Activated T-helper 9 cell treated with anti-CD3 and anti-CD28 coated beads, Interleukin-2, amount 50 U/mL, for 16 hours (primary cell): Measurements from ENCODE around the gene CRCP.
"Not testable (repeated sequence)": the region's sequence is repeated elsewhere in the genome, so short reads cannot be mapped to it uniquely, and the experiment has no call there.

ENCODE experiments used
- DNase-seq: peaks from one replicate; pipeline ENCODE4 v3.0.0-alpha.2; 2020; ENCODE audit warnings: low read depth

CRCP gene

GRCh38 chr7:66114743-66115649, at the start of gene CRCP:
Gene CRCP (plus strand): TSS chr7:66114847. CDS start chr7:66114963, 116 bp downstream.
- DNase-seq, result peak; percentile 77

GRCh38 chr7:66069732-66070131, 44.9 kb upstream of the CRCP start:
- DNase-seq, result no peak

DNA sequence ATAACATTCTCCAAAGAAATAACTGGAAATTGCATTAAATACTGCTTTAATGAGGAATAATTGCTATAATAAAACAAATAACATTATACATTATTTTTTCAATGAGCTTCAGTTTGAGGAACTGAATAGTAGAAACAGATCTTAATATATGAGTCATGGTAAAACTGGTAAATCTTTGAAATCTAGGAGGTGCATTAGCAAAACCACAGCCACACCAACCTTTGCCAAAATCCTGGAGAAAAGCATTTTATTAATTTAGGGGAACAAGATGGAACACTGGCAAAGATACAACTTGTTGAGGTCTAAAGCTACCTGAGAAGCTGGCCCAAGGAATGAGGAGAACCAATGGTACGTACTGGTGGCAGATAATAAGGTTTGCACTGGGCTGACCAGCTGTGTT, 44.4 kb upstream of the CRCP start:
- no peak for DNase-seq

GRCh38 chr7:66072208-66072607, 42.4 kb upstream of the CRCP start:
- not testable (repeated sequence) for DNase-seq

- peak; percentile 83 for DNase-seq
Measured at GRCh38 chr7:66075590-66076461, 38.8 kb upstream of the CRCP start, which contains the start of gene ASL. Gene ASL (plus strand): TSS chr7:66075819. CDS start chr7:66076082, 263 bp downstream.

DNA sequence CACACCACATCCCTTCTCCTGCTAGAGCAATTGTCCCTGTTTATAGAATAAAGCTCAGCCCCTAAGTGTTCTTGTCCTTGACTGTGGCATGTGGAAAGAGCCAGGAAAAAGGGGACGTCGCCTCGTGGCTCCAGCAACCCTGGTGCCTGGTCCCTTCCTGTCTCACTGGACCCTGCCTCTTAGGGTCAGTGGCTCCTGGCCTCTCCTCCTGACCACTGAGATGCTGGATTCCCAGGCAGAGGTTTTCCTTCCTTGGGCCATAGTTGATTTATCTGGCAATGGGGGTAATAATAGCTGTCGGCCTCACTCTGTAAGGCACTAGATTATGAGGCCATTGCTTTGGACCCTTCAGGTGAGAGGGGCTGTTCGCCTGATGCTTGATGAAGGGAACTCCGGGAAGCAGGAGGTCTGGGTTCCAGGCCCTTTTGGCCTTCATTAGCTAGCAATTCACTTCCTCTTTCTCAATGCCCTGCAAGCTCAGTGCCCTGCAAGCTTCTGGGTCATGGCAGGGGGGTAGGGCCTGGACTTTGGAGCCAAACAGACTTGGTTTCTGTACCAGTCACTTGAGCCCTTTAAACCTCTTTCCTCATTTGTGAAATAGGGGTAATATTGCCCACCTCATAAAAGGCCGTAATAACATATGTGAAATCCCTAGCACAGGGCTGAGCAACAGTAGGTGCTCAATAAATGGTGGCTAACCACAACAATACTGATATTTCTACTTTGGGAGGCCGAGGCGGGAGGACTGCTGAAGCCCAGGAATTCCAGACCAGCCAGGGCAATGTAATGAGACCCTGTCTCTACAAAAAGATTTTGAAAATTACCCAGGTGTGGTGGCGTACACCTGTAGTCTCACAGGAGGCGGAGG, 38.0 kb upstream of the CRCP start:
- no peak for DNase-seq

DNA sequence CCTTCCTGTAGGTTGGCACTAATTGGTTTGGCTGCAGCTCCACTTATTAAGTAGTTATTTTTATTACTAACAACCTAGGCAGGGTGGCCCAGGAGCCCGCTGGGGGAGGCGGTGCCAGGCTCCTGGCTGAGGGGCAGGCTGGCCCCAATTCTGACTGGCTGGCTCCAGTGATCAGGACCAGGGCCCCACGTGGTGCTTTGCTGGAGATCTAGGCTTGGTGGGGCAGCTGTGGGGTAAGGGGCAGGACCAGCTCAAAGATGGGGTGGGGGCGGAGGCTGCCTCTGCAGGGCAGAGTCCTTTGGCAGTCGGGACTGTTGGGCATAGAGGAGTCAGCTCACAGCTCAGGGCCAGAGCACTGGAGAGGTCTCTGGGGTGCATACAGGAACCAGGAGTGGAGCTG, 36.6 kb upstream of the CRCP start:
- DNase-seq, result no peak

DNA sequence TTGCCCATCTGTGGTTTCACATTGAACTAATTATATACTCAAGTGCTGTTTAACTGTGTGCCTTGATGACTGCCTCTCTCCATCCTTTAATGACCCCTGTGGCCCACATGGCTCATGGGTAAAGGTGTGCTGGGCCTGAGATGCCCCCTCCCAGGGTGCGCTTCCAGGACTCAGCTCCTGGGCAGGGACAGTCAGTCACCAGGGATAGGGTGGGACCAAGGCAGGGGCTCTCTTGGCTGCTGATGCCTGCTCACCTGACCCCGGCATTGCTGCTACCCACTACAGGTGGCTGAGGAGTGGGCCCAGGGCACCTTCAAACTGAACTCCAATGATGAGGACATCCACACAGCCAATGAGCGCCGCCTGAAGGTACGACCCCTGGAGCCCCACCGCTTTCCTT, 32.6 kb upstream of the CRCP start:
- no peak for DNase-seq

DNA sequence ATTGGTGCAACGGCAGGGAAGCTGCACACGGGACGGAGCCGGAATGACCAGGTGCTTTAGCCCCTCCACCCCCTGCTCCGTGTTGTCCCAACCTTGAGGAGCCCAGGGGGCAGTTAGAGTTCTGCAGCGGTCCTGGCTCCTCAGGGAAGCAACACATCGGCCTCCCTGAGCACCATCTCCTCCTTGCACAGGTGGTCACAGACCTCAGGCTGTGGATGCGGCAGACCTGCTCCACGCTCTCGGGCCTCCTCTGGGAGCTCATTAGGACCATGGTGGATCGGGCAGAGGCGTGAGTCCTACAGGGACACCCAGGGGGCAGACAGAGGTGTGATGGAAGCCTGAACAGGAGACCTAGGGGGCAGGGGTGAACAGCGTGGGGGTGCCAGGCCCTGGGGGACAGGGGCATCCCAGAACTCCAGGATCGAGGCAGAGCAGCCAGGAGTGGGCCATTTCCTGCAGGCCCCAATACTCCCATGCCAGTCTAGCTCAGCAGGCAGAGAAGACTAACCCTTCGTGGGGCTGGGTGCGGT, 31.7 kb upstream of the CRCP start:
- no peak for DNase-seq

DNA sequence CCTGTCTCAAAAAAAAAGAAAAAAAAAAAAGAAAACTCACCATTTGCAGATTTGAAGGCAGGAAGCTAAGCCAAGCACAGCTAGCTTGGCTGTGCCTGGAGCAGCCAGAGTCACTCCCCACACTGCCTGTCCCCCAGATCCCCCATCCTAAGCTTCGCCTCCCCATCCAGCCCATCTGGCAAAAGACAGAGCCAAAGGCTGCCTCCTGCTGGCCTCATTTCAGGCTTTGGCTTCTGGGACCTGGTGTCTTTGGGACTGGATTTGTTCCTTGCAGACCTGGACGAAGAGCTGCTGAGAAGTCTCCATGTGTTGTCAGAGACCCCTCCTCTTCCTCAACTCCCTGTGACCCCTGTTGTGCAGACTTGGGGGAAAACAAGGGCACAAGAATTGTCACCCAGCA, 31.0 kb upstream of the CRCP start:
- no peak for DNase-seq

DNA sequence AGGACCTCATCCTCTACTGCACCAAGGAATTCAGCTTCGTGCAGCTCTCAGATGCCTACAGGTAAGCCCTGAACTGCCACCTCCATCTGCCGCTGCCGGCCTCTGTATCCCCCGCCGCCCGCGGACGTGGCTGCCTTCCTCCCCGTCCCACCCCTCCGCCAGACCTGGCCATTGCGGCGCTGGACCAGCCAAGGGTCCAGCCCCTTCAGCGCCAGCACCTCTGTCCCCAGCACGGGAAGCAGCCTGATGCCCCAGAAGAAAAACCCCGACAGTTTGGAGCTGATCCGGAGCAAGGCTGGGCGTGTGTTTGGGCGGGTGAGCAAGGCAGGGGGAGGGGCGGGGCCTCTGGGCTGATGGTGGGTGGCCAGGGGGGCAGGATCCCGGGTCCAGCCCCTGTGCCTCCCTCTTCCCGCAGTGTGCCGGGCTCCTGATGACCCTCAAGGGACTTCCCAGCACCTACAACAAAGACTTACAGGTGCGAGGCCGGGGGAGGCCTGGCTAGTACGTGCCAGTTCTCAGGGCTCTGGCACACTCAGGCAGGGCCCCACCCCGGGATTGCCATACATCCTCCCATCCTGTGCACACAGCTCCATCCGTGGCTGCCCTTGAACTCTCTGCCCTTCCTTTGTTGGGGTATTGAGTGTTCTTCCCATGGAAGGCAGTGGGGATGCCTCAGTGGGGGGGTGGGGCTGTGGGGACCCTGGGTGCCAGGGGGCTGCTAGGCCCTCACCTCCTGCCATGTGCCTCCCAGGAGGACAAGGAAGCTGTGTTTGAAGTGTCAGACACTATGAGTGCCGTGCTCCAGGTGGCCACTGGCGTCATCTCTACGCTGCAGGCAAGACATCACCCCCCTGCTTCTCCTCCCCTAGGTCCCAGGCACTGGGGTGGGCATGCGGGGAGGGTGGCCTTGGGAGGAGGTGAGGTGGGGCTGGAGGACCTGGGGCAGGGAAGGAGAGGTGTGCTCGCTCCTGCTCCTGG, 25.5 kb upstream of the CRCP start:
- no peak for DNase-seq

DNA sequence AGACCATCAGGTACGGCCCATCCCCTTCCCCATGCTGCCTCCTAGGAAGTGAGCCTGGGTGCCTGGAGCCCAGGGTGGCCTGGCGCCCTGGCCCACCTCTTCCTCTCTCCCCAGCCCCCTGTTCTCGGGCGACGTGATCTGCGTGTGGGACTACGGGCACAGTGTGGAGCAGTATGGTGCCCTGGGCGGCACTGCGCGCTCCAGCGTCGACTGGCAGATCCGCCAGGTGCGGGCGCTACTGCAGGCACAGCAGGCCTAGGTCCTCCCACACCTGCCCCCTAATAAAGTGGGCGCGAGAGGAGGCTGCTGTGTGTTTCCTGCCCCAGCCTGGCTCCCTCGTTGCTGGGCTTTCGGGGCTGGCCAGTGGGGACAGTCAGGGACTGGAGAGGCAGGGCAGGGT, 22.0 kb upstream of the CRCP start:
- no peak for DNase-seq

- DNase-seq, result no peak
Measured at GRCh38 chr7:66095010-66095409, 19.6 kb upstream of the CRCP start.

DNA sequence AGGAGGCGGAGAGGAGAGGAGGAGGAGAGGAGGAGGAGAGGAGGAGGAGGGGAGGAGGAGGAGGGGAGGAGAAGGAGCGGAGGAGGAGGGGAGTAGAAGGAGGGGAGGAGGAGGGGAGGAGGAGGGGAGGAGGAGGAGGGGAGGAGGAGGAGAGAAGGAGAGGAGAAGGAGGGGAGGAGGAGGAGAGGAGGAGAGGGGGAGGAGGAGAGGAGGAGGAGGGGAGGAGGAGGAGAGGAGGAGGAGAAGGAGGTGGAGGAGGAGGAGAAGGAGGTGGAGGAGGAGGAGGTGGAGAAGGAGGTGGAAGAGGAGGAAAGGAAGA, 15.5 kb upstream of the CRCP start:
- DNase-seq, result no peak

- peak; percentile 7 for DNase-seq
Measured at GRCh38 chr7:66099551-66100407, 14.9 kb upstream of the CRCP start.

GRCh38 chr7:66100408-66101050, 14.1 kb upstream of the CRCP start:
- no peak for DNase-seq

DNA sequence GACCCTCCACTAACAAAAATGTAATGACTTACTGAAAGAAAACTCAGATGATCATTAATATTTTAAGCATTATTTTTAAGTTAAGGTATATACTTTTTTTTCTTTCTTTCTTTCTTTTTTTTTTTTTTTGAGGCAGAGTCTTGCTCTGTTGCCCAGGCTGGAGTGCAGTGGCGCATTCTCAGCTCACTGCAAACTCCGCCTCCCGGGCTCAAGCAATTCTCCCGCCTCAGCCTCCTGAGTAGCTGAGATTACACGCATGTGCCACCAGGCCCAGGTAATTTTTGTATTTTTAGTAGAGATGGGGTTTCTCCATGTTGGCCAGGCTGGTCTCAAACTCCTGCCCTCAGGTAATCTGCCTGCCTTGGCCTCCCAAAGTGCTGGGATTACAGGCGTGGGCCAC, 12.5 kb upstream of the CRCP start:
- DNase-seq, result not testable (repeated sequence)

- not testable (repeated sequence) for DNase-seq
Measured at GRCh38 chr7:66103994-66104393, 10.7 kb upstream of the CRCP start.

DNA sequence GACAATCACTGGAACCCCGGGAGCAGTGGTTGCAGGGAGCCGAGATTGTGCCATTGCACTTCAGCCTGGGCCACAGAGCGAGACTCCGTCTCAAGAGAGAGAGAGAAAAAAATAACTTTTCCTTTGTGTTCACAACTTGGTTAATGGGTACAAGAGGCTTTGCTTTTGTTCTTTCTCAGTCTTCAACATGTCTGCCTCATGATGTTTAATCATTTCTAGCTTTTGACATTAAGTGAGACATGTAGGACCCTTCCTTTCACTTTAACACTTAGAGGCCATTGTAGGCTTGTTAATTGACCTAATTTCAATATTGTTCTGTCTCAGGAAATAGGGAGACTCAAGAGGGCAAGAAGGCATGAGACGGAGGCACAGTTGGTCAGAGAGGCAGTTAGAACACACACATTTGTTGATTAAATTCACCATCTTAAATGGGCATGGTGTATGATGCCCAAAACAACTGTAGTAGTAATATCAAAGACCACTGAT, 9.3 kb upstream of the CRCP start:
- no peak for DNase-seq
